ENCODE measurements around the gene ODF2.
"Not testable (repeated sequence)": the region's sequence is repeated elsewhere in the genome, so short reads cannot be mapped to it uniquely, and the experiment has no call there.

ODF2 gene

DNA sequence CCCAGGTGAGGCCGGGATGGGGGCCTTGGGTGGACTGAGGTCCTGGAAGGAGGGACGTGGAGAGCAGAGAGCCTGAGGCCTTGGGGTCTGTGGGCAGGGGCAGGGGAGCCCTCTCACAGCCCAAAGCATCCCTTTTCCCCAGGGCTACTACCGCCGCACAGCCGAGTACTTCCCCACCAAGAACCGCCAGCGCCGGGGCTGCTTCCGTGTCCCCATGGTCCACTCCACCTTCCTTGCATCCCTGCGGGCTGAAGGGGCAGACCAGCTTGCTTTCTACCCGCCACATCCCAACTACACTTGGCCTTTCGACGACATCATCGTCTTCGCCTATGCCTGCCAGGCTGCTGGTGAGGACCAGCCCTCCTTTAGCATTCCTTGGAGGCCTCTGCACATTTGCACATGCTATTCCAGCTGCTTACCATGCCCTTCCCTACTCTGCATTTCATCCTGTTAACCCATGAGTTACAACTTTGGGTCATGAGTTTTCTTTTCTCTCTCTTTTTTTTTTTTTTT, 31.5 kb upstream of the ODF2 start:
- no peak for DNase-seq

DNA sequence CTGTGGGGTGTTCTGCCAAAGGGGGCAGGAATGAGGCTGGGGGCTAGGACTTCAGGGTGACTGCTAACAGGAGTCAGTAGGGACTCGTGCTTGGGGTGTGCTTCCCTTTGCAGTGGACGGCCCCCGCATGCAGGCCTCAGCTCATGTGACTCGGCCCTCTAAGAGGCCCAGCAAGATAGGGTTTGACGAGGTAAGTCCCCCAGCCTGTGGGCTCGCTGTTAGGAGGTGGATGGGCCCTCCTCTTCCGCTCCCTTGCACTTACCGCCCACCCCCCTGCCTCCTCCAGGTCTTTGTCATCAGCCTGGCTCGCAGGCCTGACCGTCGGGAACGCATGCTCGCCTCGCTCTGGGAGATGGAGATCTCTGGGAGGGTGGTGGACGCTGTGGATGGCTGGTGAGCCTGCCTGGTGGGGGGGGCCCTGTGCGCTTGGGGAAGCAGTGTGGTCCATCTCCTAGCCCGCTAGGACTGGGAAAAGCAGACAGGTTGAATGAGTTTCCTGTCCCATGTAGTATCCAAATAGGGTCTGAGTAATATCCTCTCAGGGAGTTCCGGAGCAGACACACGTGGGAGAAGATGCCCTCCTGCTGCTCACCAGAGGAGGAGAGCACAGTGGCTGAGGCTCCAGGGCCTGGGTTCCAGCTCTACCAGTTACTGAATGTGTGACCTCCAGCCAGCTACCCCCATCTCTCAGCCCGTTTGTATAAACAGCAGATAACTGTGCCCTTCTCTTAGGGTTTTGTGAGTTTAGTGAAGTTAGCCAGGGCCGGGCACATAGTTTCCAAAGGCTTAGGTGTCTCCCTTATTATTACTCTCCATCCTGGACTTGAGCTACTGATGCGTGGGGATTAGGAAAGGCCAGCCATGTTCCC, 26.9 kb upstream of the ODF2 start:
- no peak for DNase-seq

DNA sequence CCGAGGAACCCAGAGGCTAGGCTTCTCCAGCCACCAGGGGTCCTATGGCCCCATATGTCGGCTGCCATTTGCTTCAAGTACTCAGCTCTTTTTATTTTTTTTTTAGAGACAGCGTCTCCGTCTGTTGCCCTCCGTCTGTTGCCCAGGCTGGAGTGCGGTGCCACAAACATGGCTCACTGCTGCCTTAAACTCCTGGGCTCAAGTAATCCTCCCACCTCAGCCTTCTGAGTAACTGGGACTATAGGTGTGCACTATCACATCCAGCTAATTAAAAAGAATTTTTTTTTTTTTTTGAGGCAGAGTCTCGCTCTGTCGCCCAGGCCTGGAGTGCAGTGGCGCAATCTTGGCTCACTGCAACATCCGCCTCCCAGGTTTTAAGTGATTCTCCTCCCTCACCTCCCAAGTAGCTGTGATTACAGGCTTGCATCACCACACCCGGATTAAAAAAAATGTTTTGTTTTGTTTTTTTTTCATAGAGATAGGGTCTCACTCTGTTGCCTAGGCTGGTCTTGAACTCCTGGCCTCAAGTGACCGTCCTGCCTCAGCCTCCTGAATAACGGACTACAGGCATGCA, 26.2 kb upstream of the ODF2 start:
- DNase-seq: no peak

DNA sequence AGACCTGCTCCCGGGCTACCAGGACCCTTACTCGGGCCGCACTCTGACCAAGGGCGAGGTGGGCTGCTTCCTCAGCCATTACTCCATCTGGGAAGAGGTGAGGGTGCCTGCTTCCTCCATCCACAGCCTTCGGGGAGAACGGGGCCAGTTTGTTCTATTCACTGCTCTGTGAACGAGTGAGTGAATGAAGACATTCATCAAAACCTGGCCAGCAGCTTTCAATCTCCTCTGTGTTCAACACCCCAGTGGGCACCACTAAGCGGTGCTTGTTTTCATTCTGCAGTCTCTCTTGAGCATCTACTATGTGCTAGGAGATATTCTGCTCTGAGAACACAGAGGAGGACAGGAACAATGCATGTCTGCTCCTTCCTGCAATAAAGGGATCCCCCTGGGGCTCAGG, 24.6 kb upstream of the ODF2 start:
- no peak for DNase-seq

DNA sequence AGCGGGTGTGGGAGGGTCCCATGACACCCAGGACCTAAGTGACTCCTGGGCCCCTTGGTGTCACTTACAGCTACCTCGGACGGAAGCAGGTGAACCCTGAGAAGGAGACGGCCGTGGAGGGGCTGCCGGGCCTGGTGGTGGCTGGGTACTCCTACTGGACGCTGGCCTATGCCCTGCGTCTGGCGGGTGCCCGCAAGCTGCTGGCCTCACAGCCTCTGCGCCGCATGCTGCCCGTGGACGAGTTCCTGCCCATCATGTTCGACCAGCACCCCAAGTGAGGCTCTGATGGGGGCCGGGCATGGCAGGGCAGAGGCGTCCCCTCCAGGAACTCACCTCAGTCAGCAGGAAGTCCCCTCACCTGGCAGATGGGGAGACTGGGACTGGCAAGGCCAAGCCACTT, 21.5 kb upstream of the ODF2 start:
- DNase-seq: no peak

DNA sequence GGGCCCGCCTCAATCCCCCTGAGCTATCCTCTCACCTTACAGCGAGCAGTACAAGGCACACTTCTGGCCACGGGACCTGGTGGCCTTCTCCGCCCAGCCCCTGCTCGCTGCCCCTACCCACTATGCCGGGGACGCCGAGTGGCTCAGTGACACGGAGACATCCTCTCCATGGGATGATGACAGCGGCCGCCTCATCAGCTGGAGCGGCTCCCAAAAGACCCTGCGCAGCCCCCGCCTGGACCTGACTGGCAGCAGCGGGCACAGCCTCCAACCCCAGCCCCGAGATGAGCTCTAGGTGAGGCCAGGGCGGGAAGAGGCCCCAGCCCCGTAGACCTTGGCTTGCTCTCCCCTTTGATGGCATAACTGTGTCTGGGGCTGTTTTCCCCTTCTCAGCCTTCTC, 20.2 kb upstream of the ODF2 start:
- DNase-seq: no peak

DNA sequence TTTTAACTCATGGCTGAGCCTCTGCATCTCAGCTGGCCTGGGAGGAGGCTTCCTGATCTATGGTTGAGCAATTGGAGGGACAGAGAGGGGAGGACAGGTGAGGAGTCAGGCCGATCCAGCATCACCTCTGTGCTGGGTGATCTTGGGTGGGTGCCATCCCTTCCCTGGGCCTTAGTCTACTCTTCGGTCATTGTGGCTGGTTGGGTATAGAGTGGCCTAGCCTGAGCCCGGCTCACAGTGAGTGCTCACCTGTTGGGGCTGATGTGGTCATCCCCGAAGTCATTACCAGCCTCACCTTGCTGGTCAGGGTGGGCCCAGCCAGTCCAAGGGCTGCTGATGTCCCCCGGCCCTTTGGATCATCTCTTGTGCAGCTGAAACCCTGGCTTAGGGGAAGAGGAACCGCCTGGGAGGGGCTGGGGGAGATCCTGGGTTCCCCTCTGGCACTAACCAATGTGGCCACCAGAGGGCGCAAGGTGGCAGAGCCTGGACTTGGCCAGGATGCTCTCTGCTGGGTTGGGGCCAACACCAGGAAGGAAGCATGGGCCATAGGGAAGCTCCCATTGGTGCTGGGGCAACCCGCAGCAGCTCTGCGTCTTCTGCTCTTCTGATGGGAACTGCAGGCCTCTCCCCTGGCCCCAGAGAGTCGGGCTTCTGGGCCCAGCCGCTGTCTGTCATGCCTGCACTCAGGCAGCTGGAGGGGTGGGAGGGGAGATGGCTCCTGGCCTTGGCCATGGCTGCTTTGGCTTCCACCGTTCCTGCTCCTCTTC, 17.3 kb upstream of the ODF2 start:
- peak; percentile 74 for DNase-seq

DNA sequence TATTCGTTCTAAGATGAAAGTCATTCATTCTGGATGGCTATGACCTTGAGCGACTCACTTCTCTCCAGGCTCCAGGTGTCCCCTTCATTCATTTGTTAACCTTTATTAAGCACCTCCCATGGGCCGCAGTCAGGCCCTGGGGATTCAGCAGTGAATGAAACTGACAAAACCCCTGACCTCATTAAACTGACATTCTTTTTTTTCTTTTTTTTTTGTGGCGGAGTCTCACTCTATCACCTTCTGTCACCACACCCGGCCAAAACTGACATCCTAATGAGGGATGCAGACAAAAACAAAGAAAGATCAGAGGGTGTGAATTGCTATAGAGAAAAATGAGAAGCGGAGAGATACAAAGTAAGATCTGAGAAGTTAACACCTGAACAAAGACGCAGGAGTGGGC, 16.5 kb upstream of the ODF2 start:
- no peak for DNase-seq

DNA sequence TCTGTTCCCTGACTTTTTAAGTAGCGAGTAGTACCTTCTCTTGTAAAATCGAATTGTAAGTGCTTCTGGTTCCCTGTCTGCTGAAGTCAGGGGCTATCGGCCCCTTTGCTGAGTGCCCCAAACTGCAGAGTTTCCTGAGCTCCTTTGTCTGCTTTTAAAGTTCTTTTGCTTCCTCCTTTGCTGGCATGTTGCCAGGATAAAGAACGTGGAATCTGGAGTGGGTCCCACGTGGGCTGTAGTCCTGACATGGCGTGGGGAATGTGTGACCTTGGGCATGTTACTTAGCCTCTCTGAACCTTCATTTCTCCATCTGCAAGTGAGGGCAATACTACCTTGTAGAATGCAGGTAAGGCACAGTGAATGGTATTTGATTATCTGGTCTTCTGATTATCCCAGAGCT, 13.7 kb upstream of the ODF2 start:
- no peak for DNase-seq

DNA sequence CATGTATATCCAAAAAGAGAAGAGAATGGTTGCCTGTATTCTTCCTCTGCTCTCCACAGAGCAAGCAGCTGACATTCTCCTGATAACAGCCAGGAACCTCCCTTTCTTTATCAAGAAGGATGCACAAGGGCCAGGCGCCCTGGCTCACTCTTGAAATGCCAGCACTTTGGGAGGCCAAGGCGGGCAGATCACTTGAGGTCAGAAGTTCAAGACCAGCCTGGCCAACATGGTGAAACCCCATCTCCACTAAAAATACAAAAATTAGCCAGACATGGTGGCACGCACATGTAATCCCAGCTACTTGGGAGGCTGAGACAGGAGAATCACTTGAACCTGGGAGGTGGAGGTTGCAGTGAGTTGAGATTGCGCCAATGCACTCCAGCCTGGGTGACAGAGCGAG, 9.3 kb upstream of the ODF2 start:
- DNase-seq: not testable (repeated sequence)

DNA sequence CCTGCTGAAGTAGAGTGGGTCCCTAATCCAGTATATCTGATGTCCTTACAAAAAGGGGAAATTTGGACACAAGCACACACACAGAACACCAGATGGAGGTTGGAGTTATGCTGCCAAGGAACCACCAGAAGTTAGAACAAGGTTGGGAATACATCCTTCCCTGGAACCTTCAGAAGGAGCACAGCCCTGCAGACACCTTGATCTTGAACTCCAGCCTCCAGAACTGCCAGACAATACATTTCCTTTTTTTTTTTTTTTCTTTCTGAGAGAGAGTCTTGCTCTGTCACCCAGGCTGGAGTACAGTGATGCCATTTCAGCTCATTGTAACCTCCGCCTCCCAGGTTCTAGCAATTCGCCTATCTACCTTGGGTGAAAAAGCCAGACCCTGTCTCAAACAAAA, 7.1 kb upstream of the ODF2 start:
- DNase-seq: no peak

DNA sequence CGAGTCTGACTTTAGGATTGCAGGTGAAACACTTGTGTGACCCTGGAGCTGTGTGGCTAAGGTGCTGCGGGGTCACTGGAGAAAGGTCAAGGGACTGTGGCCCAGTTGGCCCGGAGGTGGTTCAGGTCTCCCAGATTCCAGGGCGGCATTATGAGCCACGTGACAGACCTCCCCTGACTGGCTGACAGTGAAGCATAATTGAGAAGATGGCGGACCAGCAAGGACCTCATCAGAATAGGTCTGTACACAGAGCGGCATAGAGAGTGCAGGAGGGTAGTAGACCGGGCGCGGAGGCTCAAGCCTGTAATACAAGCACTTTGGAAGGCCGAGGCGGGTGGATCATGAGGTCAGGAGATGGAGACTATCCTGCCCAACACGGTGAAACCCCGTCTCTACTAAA, 815 bp upstream of the ODF2 start:
- peak; percentile 69 for DNase-seq

DNA sequence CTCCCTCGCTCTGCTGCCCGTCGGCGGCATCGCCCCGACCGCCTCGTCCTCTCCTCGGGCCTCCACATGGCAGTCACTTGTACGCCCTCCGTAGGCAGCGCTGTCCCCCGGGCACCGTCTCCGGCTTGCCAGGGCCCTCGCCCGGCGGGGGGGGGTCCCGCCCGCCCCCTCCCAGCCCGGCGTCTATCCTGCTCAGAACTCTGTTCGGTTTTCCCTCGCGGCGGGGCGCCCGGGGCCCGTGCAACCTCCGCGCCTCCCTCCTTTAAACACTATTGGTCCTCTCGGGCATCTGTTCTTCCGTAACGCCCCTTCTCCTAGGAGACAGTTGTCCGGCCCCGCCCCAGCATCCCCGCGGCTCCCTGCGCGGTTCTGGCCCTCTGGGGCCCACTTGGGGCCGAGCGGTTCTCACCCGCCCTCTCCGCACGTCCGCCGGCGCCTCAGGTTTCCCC, 831 bp downstream of the ODF2 start:
- peak; percentile 74 for DNase-seq

DNA sequence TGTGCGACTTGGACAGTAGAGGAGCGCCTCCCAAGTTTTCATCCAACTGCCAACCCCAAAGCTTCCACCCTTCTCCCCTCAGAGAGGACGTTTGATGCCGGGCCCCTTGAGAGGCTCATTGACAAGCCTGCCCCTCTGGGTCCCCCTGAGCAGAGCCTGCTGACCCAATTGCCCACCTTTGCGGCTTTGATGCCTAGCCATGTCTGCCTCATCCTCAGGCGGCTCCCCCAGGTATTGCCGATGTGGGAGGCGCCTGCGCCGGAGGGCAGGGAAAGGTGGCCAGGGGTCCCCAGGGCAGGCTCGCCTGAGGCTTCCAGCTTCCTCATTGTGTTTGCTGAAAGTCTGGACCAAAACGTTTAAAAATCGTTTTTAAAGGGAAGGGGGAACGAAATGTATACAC, 1.4 kb downstream of the ODF2 start:
- DNase-seq: no peak

DNA sequence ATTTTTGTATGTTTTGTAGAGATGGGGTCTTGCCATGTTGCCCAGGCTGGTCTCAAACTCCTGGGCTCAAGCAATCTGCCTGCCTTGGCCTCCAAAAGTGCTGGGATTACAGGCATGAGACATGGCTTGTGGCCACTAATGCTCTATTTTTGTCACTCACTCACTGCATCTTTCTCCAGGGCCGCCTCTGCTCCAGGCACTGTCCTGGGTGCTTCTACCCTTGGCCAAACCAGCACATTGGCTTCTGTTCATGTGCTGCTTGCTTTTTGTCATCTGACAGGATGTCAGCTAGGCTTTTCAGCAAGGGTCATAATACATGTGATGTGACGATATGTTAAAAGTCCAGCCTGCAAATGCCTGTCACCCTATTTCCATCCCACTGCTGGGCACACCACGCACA, 3.2 kb downstream of the ODF2 start:
- DNase-seq: no peak

DNA sequence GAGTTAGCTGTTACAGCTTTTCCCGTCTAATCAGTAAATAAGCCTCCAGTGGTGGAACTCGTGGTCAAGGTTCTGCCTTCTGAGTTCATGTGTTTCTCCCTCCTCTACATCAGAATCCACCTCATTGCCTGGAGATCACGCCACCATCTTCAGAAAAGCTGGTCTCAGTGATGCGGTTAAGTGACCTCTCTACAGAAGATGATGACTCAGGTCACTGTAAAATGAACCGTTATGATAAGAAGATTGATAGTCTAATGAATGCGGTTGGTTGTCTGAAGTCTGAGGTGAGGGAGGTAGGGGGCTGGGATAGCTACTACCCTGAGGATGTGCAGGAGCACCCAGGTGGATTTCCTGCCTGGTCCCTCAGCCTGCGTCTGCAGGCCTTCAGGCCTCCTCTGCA, 13.3 kb downstream of the ODF2 start:
- DNase-seq: no peak

DNA sequence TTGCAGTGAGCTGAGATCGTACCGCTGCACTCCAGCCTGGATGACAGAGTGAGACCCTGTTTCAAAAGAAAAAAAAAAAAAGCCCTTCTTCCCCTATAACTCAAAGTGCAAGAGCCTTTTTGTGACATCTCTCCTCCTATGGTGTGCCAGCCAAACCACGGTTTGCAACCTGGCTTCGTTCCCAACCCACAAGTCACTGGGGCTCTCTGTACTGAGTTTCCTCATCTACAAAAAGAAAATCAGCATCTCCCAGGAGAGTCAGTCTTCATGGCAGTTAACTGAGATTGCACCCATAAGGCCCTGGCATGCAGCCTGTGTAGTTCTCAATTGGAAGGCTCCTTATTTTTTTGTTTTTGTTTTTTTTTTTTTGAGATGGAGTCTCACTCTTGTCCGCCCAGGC, 14.8 kb downstream of the ODF2 start:
- DNase-seq: no peak

DNA sequence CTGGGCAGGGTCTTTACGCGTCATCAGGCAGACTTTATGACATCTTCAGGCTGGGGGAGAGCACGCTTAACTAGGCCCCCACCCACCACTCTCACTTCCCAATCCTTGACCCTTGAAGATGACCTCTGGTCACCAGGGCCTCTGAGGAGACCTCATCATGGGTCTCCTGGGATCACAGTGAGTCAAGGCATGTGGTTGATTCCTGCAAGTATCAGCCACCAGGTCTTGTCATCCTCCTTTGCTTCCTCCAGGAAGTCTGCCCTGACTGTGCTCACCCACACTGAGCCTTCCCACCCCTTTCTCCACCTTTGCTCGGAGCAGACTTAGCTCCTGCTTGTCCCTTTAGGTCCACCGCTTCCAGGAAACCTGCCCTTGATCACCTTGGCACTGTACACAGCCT, 17.3 kb downstream of the ODF2 start:
- DNase-seq: no peak

DNA sequence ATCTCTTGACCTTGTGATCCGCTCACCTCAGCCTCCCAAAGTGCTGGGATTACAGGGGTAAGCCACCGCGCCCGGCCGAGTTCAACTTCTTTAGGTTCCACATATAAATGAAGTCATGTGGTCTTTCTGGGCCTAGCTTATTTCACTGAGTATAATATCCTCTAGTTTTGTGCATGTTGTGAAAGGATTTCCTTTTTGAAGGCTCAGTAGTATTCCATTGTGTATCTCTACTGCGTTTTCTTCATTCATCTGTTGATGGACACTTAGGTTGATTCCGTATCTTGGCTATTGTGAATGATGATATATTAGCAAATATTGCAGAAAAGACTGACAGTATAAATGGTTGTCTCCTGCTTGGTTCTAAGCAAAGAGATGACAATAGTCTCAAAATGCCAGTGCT, 20.1 kb downstream of the ODF2 start:
- no peak for DNase-seq

DNA sequence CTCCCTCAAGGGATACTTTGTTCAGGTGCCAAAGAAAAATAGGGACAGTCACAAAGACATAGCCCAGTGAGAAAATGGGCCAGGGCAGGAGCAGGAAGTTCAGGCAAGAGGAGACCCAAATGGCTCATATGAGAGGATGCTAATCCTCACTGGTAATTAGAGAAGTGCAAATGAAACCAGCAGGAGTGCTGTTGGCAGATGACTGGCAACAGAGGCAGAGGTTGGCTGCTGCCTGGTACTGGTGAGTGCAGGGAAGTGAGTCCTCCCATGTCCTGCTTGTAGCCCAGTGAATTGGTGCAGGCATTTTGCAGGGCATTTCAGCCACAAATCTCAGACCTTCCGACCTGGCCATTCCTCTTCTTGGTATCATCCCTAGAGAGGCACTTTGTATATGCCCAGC, 23.5 kb downstream of the ODF2 start:
- no peak for DNase-seq

DNA sequence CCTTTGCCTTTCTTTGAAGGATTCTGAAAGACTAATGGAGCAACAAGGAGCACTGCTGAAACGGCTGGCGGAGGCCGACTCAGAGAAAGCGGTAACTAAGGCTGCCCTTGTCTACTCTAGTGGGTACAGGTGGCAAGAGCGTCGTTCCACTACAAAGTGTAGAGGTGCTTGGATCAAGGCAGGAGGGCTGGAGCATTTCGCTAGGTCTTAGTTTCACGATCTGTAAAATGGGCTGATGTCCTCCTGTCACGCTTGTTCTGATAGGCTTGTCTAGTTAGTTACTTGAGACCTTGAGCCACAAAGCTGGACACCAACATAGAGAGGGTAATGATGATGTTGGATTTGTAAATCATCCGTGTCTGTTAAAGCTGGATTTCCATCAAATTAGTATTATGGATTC, 25.8 kb downstream of the ODF2 start:
- DNase-seq: no peak

DNA sequence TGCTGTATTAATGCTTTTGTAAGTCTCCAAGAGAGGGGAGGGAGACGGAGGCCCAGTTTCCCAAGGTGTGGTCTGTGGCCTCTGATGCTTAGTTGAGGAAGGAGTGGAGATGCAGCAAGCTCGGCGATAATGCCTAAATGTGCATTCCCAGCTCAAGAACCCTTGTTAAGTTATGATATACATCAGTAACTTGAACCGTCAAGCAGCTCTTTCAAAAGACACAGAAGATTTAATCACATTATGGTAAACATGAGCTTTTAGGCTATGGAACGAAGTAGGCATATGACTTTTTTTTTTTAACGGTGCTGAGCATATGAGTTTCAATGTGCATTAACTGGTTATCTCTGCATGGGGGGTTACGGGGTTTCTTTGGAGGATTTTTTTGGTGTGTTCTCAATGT, 26.4 kb downstream of the ODF2 start:
- no peak for DNase-seq

DNA sequence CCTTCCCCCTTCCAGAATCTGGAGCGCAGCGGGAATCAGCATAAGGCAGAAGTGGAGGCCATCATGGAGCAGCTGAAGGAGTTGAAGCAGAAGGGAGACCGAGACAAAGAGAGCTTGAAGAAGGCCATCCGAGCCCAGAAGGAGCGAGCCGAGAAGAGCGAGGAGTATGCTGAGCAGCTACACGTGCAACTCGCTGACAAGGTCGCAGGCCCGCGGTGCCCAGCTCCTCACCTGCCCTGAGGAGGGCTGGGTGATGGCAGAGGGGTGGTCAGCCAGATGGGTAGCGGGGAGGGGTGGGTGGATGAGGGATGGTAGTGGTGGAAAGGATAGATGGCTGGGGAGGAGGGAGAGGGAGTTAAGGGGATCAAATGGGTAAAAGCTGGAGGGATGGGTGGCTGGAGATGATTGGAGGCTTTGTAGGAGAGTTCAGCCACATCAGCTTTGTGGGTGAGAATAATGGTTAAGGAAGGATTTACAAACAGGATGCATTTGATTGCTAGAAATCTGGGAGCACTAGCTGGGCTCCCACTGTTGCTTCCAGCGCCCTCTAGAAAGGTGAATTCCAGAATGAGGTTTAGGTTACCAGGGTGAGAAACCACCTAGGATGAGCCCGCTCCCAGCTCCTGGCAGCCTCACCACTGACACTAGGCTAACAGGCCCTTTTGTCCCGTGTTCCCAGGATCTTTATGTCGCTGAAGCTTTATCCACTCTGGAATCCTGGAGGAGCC, 29.0 kb downstream of the ODF2 start:
- DNase-seq: no peak

Data from NCI-H146 (cell line).